Measurements from ENCODE around the gene ELL2. TPM values are rescaled to one million over a fixed set of nuclear protein-coding genes. Genes with fewer than 3 reads are reported as not detected.

Gene ELL2
- total RNA-seq, 1 experiment from 2014 or later: 24.4 TPM

GRCh38 chr5:95917207-95917606, 44.4 kb downstream of the ELL2 start:
- H3K36me3 Mint-ChIP-seq: no peaks in the 10 kb centered on the region
- H3K4me1 Mint-ChIP-seq: peaks cover 19% of the 10 kb centered on the region
- DNase-seq (ENCODE audit: low spot score): no peak
- no peak overlapping the region for H3K4me3 Mint-ChIP-seq
- H3K27ac Mint-ChIP-seq: no peak overlapping the region
- POLR2A ChIA-PET: no interaction called here
- no peak for TF ChIP-seq SP1 (CRISPR knock-in tag; conservative IDR thresholded peaks at IDR 0.05)
- TF ChIP-seq SOX15 (CRISPR knock-in tag; IDR thresholded peaks at IDR 0.05): no peak
- TF ChIP-seq NR3C1 (CRISPR knock-in tag; conservative IDR thresholded peaks at IDR 0.05; ENCODE audit: low read depth): no peak
- TF ChIP-seq GTF2I (CRISPR knock-in tag; conservative IDR thresholded peaks at IDR 0.05): no peak
- TF ChIP-seq ZNF281 (CRISPR knock-in tag; IDR thresholded peaks at IDR 0.05): no peak
- TF ChIP-seq, protein P1, sequence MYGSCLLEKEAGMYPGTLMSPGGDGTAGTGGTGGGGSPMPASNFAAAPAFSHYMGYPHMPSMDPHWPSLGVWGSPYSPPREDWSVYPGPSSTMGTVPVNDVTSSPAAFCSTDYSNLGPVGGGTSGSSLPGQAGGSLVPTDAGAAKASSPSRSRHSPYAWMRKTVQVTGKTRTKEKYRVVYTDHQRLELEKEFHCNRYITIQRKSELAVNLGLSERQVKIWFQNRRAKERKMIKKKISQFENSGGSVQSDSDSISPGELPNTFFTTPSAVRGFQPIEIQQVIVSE (CRISPR knock-in tag; IDR thresholded peaks at IDR 0.05; ENCODE audit: borderline replicate concordance): no peak
- no peak for TF ChIP-seq EMX1 (CRISPR knock-in tag; IDR thresholded peaks at IDR 0.05)
- TF ChIP-seq ATF1 (CRISPR knock-in tag; IDR thresholded peaks at IDR 0.05): no peak
- TF ChIP-seq, protein P2, sequence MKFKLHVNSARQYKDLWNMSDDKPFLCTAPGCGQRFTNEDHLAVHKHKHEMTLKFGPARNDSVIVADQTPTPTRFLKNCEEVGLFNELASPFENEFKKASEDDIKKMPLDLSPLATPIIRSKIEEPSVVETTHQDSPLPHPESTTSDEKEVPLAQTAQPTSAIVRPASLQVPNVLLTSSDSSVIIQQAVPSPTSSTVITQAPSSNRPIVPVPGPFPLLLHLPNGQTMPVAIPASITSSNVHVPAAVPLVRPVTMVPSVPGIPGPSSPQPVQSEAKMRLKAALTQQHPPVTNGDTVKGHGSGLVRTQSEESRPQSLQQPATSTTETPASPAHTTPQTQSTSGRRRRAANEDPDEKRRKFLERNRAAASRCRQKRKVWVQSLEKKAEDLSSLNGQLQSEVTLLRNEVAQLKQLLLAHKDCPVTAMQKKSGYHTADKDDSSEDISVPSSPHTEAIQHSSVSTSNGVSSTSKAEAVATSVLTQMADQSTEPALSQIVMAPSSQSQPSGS (CRISPR knock-in tag; IDR thresholded peaks at IDR 0.05; ENCODE audit: borderline replicate concordance, low read depth): no peak
- no peak for TF ChIP-seq JUN (CRISPR knock-in tag; IDR thresholded peaks at IDR 0.05)
- no peak for TF ChIP-seq NFE2L1 (CRISPR knock-in tag; IDR thresholded peaks at IDR 0.05)
- no peaks in the 10 kb centered on the region for H3K9me3 Mint-ChIP-seq
- ATAC-seq: no peak
- CTCF ChIA-PET: interaction anchor here (1.6 kb wide), 1 partner anchor 24 kb away, joined by 7 read pairs; no protein-coding TSS in a partner anchor
- no peaks in the 10 kb centered on the region for H3K27me3 Mint-ChIP-seq (ENCODE audit: low read depth)

GRCh38 chr5:95916687-95917085, 45.0 kb downstream of the ELL2 start:
- TF ChIP-seq, protein P3, sequence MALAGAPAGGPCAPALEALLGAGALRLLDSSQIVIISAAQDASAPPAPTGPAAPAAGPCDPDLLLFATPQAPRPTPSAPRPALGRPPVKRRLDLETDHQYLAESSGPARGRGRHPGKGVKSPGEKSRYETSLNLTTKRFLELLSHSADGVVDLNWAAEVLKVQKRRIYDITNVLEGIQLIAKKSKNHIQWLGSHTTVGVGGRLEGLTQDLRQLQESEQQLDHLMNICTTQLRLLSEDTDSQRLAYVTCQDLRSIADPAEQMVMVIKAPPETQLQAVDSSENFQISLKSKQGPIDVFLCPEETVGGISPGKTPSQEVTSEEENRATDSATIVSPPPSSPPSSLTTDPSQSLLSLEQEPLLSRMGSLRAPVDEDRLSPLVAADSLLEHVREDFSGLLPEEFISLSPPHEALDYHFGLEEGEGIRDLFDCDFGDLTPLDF (CRISPR knock-in tag; IDR thresholded peaks at IDR 0.05): no peak
- TF ChIP-seq ZNF416 (CRISPR knock-in tag; IDR thresholded peaks at IDR 0.05) (no peak), FOXP1 (CRISPR knock-in tag; IDR thresholded peaks at IDR 0.05; ENCODE audit: borderline replicate concordance) (no peak), E2F4 (CRISPR knock-in tag; IDR thresholded peaks at IDR 0.05; ENCODE audit: borderline replicate concordance, low read depth) (no peak), ELF4 (CRISPR knock-in tag; IDR thresholded peaks at IDR 0.05; ENCODE audit: low read depth) (no peak), ZNF121 (CRISPR knock-in tag; IDR thresholded peaks at IDR 0.05) (no peak), NR3C1 (CRISPR knock-in tag; conservative IDR thresholded peaks at IDR 0.05; ENCODE audit: low read depth) (no peak), SMAD4 (CRISPR knock-in tag; IDR thresholded peaks at IDR 0.05) (no peak)
- Mint-ChIP-seq H3K27ac (no peak overlapping the region), H3K4me1 (peaks cover 19% of the 10 kb centered on the region), H3K27me3 (ENCODE audit: low read depth) (no peaks in the 10 kb centered on the region), H3K4me3 (no peak overlapping the region), H3K36me3 (no peaks in the 10 kb centered on the region), H3K9me3 (no peaks in the 10 kb centered on the region)
- ChIA-PET POLR2A (no interaction called here), CTCF (interaction anchor here (1.6 kb wide), 1 partner anchor 24 kb away, joined by 7 read pairs; no protein-coding TSS in a partner anchor)
- DNase-seq (ENCODE audit: low spot score) (no peak), ATAC-seq (no peak)
